ENCODE data around the gene CREB3L1.

Gene CREB3L1

GRCh38 chr11:46348566-46349401 lies 71.3 kb downstream of the CREB3L1 start:
- DNase-seq = peak; percentile 85

- DNase-seq = no peak
Observed at GRCh38 chr11:46350695-46351094, 73.2 kb downstream of the CREB3L1 start.

- DNase-seq = no peak
Observed at GRCh38 chr11:46351148-46351547, 73.7 kb downstream of the CREB3L1 start.

- DNase-seq = no peak
Observed at GRCh38 chr11:46351606-46352005, 74.1 kb downstream of the CREB3L1 start.

- DNase-seq = peak; percentile 71
Observed at GRCh38 chr11:46352063-46352841, 74.8 kb downstream of the CREB3L1 start.

GRCh38 chr11:46353698-46354097 lies 76.2 kb downstream of the CREB3L1 start:
- DNase-seq = peak; percentile 48

- no peak for DNase-seq
Observed at GRCh38 chr11:46356924-46357482, 79.5 kb downstream of the CREB3L1 start.

GRCh38 chr11:46357483-46357936 lies 80.0 kb downstream of the CREB3L1 start:
- DNase-seq = no peak

- no peak for DNase-seq
Observed at GRCh38 chr11:46359953-46360352, 82.5 kb downstream of the CREB3L1 start.

- DNase-seq = no peak
Observed at GRCh38 chr11:46360878-46361277, 83.4 kb downstream of the CREB3L1 start.

GRCh38 chr11:46361283-46362155 lies 84.1 kb downstream of the CREB3L1 start:
- DNase-seq = peak; percentile 82

- DNase-seq = no peak
Observed at GRCh38 chr11:46362156-46363030, 84.9 kb downstream of the CREB3L1 start.

GRCh38 chr11:46363031-46363407 lies 85.6 kb downstream of the CREB3L1 start:
- no peak for DNase-seq

- DNase-seq = no peak
Observed at GRCh38 chr11:46363455-46364005, 86.1 kb downstream of the CREB3L1 start.

GRCh38 chr11:46364056-46364455 lies 86.6 kb downstream of the CREB3L1 start:
- no peak for DNase-seq

- no peak for DNase-seq
Observed at GRCh38 chr11:46364791-46365190, 87.3 kb downstream of the CREB3L1 start.

GRCh38 chr11:46366260-46366659 lies 88.8 kb downstream of the CREB3L1 start:
- no peak for DNase-seq

- no peak for DNase-seq
Observed at GRCh38 chr11:46366661-46367161, 89.2 kb downstream of the CREB3L1 start.

GRCh38 chr11:46367244-46367915 lies 89.9 kb downstream of the CREB3L1 start:
- DNase-seq = peak; percentile 74

GRCh38 chr11:46367916-46368267 lies 90.4 kb downstream of the CREB3L1 start:
- DNase-seq = no peak

All from activated CD4-positive, alpha-beta T cell treated with anti-CD3 and anti-CD28 coated beads, Interleukin-10, Interleukin-2, amounts not matched to agents 100 ng/mL and 50 ng/mL, durations not matched to agents 16 hours and 8 hours (primary cell).